Fibroblast of villous mesenchyme (primary cell): ENCODE data around the gene SHC1. TPM values are rescaled to one million over a fixed set of nuclear protein-coding genes. Genes with fewer than 3 reads are reported as not detected.

Source experiments
- DNase-seq: peaks from one replicate; pipeline ENCODE4 v3.0.0-alpha.2; 2010; ENCODE audit warnings: low read depth
- H3K4me3 ChIP-seq: 2 replicates; pipeline ENCODE4 v1.5.1; 2011; ENCODE audit warnings: low read depth, mild to moderate bottlenecking, low read length
- total RNA-seq: library from RNA; depleted of rRNA; stranded (reverse); fragments of >200 nt; gene quantifications from 2 replicates; pipeline ENCODE4 v1.2.3, GENCODE V29; 2012
- TF ChIP-seq, protein P1 (sequence below): IDR thresholded peaks from 2 replicates; pipeline ENCODE4 v1.5.1; 2012; ENCODE audit warnings: low read depth, mild to moderate bottlenecking, low read length; ENCODE audit not compliant: insufficient read depth

The SHC1 gene
- total RNA-seq, 1 donor = 330 TPM

DNA sequence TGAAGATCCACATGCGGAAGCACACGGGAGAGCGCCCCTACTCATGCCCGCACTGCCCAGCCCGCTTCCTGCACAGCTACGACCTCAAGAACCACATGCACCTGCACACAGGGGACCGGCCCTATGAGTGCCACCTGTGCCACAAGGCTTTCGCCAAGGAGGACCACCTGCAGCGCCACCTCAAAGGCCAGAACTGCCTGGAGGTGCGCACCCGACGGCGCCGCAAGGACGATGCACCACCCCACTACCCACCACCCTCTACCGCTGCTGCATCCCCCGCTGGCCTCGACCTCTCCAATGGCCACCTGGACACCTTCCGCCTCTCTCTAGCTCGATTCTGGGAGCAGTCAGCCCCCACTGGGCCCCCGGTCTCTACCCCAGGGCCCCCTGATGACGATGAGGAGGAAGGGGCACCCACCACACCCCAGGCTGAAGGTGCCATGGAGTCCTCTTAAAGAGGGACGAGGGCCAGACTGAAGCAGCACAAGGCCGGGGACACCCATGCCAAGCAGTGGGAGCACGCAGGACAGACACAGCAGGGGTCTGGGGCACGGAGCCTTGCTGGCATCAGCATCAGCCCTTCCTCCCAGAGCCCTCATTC, 45.8 kb upstream of the SHC1 start:
- no peak overlapping the region for H3K4me3 ChIP-seq
- no peak for DNase-seq
- TF ChIP-seq, protein P1, sequence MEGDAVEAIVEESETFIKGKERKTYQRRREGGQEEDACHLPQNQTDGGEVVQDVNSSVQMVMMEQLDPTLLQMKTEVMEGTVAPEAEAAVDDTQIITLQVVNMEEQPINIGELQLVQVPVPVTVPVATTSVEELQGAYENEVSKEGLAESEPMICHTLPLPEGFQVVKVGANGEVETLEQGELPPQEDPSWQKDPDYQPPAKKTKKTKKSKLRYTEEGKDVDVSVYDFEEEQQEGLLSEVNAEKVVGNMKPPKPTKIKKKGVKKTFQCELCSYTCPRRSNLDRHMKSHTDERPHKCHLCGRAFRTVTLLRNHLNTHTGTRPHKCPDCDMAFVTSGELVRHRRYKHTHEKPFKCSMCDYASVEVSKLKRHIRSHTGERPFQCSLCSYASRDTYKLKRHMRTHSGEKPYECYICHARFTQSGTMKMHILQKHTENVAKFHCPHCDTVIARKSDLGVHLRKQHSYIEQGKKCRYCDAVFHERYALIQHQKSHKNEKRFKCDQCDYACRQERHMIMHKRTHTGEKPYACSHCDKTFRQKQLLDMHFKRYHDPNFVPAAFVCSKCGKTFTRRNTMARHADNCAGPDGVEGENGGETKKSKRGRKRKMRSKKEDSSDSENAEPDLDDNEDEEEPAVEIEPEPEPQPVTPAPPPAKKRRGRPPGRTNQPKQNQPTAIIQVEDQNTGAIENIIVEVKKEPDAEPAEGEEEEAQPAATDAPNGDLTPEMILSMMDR = no peak

DNA sequence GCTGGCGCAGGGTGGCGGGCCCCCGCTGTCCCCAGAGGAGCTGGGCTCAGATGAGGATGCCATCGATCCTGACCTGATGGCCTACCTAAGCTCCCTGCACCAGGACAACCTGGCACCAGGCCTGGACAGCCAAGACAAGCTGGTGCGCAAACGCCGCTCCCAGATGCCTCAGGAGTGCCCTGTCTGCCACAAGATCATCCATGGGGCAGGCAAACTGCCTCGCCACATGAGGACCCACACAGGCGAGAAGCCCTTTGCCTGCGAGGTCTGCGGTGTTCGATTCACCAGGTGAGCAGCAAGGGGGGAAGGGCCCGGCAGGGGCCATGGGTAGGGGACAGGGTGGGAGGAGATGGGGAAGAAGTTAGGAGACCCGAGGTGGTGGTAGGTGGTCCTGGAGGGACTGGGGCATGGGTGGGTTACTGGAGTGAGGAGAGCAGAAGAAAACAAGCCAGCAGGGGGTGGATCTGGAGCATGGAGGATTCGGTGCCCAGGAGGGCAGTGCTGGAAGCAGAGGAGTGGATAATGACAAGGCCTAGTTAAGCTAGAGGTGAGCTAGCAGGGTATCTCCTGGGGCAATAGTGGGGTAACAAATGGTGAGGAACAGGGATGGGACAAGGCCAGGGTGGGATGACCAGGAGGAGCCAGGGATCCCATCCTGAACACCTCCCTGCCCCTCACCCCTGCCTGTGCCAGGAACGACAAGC, 45.1 kb upstream of the SHC1 start:
- DNase-seq = no peak
- no peak overlapping the region for H3K4me3 ChIP-seq
- TF ChIP-seq, protein P1 = no peak

DNA sequence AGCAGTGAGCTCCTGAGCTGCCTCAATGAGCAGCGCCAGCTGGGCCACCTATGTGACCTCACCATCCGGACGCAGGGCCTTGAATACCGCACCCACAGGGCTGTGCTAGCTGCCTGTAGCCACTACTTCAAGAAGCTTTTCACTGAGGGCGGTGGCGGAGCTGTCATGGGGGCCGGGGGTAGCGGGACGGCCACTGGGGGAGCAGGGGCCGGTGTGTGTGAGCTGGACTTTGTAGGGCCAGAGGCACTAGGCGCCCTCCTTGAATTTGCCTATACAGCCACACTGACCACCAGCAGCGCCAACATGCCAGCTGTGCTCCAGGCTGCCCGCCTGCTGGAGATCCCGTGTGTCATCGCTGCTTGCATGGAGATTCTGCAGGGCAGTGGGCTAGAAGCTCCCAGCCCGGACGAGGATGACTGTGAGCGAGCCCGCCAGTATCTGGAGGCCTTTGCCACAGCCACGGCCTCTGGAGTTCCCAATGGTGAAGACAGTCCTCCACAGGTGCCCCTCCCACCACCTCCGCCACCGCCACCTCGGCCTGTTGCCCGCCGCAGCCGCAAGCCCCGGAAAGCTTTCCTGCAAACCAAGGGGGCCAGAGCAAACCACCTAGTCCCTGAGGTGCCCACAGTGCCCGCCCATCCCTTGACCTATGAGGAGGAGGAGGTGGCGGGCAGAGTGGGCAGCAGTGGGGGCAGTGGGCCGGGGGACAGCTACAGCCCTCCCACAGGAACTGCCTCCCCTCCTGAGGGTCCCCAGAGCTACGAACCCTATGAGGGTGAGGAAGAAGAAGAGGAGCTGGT, 44.4 kb upstream of the SHC1 start:
- TF ChIP-seq, protein P1 = no peak
- H3K4me3 ChIP-seq = no peak overlapping the region
- DNase-seq = no peak

- no peak overlapping the region for H3K4me3 ChIP-seq
- DNase-seq = no peak
- TF ChIP-seq, protein P1 = no peak
Measured at GRCh38 chr1:155013632-155014031, 43.1 kb upstream of the SHC1 start.

GRCh38 chr1:155012776-155013602, 42.4 kb upstream of the SHC1 start:
- H3K4me3 ChIP-seq = no peak overlapping the region
- TF ChIP-seq, protein P1 = no peak
- no peak for DNase-seq

DNA sequence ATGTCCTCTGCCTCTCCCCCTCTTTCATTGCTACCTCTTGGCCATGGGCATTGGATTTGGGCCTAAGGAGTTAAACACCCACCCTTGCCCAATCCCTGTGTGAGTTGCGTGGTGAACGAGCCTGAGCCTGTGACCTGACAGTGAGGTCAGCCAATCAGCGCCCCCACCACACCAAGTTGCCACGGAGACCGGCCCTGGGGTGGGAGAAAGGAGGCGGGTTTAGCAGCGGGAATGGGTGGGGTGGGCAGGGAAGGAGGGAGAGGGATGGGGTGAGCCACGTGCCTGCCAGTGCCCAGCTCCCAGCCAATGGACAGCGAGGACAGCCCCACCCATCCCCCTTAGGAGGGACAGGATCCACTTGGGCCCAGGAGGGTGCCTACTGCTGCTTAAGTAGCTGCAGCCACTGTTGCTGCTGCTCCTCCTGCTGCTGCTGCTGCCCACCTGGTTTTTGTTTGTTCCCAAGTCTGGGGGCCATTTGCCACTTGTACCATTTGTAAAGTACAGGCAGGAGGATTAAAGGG, 41.5 kb upstream of the SHC1 start:
- DNase-seq = peak; percentile 86
- TF ChIP-seq, protein P1 = no peak

More for the DNA sequence above, 41.5 kb upstream of the SHC1 start:
- no peak overlapping the region for H3K4me3 ChIP-seq
